Stimulated activated naive B cell treated with anti-CD40 and anti-IgM and Interleukin-4, amounts not matched to agents 10 μg/mL and 1 μg/mL and 100 μg/mL, for 72 hours (primary cell): ENCODE results near the gene SOS1.

Experiments
- ATAC-seq, 2 donors: fragments of 150-1000 bp; cut with Tn5 transposase; replicated peaks; 2 replicates each; pipeline ENCODE4 v1.10.0; 2021; ENCODE audit warnings: moderate library complexity in 1 of 2
- DNase-seq: peaks from one replicate; pipeline ENCODE4 v3.0.0; 2021
- H3K27ac Mint-ChIP-seq: one replicate; pipeline ENCODE4 v1.8.0; 2022; ENCODE audit warnings: mild to moderate bottlenecking, mixed read lengths
- H3K27me3 Mint-ChIP-seq, 2 donors: one replicate each; pipeline ENCODE4 v1.8.0; 2022; ENCODE audit warnings: mixed read lengths in 2 of 2
- H3K36me3 Mint-ChIP-seq, 2 donors: one replicate each; pipeline ENCODE4 v1.8.0; 2022; ENCODE audit warnings: mixed read lengths in 2 of 2, mild to moderate bottlenecking in 1 of 2
- H3K4me1 Mint-ChIP-seq, 2 donors: one replicate each; pipeline ENCODE4 v1.8.0; 2022; ENCODE audit warnings: mixed read lengths in 2 of 2, mild to moderate bottlenecking in 1 of 2
- H3K4me3 Mint-ChIP-seq, 2 donors: one replicate each; pipeline ENCODE4 v1.8.0; 2022; ENCODE audit warnings: mild to moderate bottlenecking in 2 of 2, mixed read lengths in 2 of 2, moderate library complexity in 1 of 2
- H3K9me3 Mint-ChIP-seq, 2 donors: one replicate each; pipeline ENCODE4 v1.8.0; 2022; ENCODE audit warnings: mixed read lengths in 2 of 2, mild to moderate bottlenecking in 1 of 2

Gene SOS1

DNA sequence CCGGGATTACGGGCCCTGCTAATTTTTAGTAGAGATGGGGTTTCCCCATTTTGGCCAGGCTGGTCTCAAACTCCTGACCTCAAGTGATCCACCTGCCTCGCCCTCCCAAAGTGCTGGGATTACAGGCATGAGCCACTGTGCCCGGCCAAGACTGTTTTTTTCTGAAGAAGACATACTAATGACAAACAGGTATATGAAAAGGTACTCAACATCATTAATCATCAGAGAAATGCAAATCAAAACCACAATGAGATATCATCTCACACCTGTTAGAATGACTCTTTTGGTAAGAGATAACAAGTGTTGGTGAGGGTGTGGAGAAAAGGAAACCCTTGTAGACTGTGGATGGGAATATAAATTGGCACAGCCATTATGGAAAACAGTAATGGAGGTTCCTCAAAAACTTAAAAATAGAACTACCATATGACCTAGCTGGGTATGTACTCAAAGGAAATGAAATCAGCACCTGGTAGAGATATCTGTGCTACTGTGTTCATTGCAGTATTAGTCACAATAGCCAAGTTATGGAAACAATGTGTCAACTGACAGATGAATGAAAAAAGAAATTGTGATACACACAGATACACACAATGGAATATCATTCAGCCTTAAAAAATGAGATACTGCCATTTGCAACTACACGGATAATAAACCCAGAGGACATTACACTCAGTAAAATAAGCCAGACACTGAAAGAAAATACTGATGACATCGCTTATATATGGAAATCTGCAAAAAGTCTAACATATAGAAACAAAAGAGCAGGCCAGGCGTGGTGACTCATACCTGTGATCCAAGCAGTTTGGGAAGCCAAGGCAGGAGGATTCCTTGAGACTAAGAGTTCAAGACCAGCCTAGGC, 20.8 kb downstream of the SOS1 start:
- Mint-ChIP-seq H3K4me3 (no peak overlapping the region), H3K4me1 (peaks cover 21 to 48% of the 10 kb centered on the region in 2 donors), H3K27me3 (no peaks in the 10 kb centered on the region), H3K9me3 (peaks cover 0 to 3% of the 10 kb centered on the region in 2 donors), H3K36me3 (peaks cover 2 to 17% of the 10 kb centered on the region in 2 donors), H3K27ac (peak overlapping the region; percentile 87)
- ATAC-seq (peak; percentile 88 to 97), DNase-seq (no peak)

DNA sequence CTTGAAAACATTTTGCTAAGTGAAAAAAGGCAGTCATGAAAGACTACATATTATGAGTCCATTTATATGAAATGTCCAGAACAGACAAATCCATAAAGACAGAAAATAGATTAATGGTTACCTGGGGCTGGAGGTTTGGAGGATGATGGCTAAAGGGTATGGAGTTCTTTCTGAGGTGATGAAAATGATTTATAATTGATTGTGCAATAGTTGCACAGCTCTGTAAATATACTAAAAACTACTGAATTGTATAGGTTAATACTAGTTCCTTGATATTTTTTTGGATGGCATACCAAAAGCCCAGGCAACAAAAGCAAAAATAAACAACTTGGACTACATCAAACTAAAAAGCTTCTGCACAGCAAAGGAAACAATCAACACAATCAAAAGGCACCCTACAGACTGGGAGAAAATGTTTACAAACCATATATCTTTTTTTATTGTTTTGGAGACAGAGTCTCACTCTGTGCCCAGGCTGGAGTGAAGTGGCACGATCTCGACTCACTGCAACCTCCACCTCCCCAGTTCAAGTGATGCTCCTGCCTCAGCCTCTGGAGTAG, 21.5 kb downstream of the SOS1 start:
- no peak for ATAC-seq
- Mint-ChIP-seq H3K27me3 (no peaks in the 10 kb centered on the region), H3K4me3 (no peak overlapping the region), H3K4me1 (peaks cover 25 to 50% of the 10 kb centered on the region in 2 donors), H3K36me3 (peaks cover 2 to 17% of the 10 kb centered on the region in 2 donors), H3K27ac (peak overlapping the region; percentile 87), H3K9me3 (peaks cover 0 to 3% of the 10 kb centered on the region in 2 donors)
- no peak for DNase-seq

DNA sequence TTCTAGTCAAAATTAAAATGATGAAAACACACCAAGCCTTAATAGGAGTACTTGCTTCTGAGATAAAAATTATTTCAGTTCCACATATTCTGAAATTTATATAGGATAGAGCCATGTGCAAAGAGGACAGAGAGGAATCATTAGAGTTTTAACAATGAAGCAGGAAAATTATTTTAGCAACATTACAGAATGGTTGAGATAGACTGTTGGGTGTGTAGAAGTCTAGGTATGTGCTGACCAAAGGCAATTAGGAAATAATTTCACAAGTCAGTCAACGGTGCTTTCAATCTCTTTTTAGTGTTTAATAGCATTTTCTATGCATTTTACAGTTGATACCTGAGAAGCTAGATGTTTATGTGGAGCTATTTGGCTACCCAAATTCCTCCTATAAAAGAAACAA, 25.2 kb downstream of the SOS1 start:
- peaks cover 31 to 49% of the 10 kb centered on the region in 2 donors for H3K4me1 Mint-ChIP-seq
- H3K36me3 Mint-ChIP-seq: peaks cover 7 to 20% of the 10 kb centered on the region in 2 donors
- no peaks in the 10 kb centered on the region for H3K9me3 Mint-ChIP-seq
- H3K27me3 Mint-ChIP-seq: no peaks in the 10 kb centered on the region
- no peak overlapping the region for H3K27ac Mint-ChIP-seq
- no peak for DNase-seq
- no peak overlapping the region for H3K4me3 Mint-ChIP-seq
- ATAC-seq: no peak

DNA sequence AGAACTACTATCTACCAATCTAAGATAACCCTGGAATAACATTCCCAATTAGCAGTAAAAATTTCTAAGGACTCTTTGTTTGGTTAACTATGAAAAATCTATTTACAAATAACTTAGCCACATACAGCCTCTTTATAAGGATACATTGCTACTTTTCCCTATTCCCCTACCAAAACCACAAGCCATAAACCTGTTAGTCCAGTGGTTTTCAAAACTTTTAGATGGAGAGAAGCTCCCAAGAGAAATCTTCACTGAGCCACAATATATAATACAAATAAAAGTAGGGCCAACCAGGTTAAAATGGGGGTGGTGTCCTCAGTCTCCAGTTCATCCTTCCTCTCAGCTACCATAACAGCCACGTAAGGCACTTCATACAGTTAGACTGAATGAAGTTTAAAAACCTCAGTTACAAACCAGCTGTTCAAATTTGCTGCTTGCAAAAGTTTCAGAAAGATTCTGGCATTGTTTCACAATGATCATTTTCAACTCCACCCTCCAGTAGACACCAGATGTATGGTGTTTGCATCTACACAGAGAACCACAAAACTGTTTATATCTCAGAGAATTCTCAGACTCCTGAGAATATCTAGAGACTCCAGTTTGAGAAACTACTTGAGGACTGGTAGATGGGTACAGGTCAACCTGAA, 26.0 kb downstream of the SOS1 start:
- ATAC-seq: peak; percentile 36
- no peak overlapping the region for H3K4me3 Mint-ChIP-seq

DNA sequence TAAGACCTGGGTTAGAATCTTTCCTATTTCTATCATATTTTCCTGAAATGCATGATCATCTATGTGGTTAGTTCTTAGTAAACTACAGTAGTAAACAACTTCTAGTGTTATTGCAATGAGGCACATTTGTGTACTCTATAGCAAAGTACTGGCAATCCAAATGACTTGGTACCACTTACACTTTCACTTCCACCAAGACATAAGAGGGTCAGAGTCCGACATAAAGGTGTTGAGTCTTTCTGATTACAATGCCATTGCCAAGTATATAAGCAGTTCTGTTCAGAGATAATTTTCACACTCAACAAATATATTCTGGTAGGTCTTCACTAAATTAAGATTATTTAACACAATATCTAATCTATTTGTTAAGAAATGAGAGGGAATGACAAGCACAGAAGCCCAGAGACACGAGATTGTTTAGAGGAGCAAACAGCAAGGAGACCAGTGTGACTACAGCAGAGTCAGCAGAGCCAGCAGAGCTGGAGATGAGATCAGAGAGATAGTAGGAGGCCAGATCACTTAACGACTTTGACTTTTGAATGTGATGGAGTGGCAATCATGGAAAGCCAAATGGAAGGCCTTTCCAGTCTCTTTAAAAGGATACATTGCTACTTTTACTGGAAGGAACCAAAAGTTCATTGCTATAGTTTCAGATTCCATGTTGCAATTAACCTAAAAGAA, 27.5 kb downstream of the SOS1 start:
- H3K4me1 Mint-ChIP-seq: peaks cover 20 to 26% of the 10 kb centered on the region in 2 donors
- H3K9me3 Mint-ChIP-seq: no peaks in the 10 kb centered on the region
- peaks cover 8 to 17% of the 10 kb centered on the region in 2 donors for H3K36me3 Mint-ChIP-seq
- ATAC-seq (peak in 1 of 2 donors; percentile 31), DNase-seq (no peak)
- H3K27ac Mint-ChIP-seq: no peak overlapping the region
- H3K4me3 Mint-ChIP-seq: no peak overlapping the region
- no peaks in the 10 kb centered on the region for H3K27me3 Mint-ChIP-seq

More for the DNA sequence above, 26.0 kb downstream of the SOS1 start:
- Mint-ChIP-seq H3K9me3 (no peaks in the 10 kb centered on the region), H3K27me3 (no peaks in the 10 kb centered on the region), H3K4me1 (peaks cover 27 to 41% of the 10 kb centered on the region in 2 donors), H3K36me3 (peaks cover 7 to 16% of the 10 kb centered on the region in 2 donors), H3K27ac (peak overlapping the region; percentile 76)
- DNase-seq: no peak

DNA sequence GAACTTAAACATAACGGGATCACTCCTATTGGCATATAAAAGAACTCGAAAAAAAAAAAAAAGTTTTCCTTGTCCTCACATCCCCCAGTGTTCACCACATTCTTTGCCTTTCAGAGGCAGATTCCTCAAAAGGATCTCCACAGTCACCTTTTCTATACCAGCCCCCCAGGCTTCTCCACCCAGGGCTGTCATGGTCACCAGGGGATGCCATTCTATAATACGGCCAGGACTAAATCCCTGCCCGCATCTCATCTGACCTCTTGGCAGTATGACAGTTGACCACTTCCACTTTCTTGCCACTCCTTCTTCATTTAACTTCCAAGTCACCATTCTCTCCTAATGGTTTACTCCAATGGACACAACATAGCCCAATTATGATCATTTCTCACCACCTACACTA, 29.3 kb downstream of the SOS1 start:
- DNase-seq (no peak), ATAC-seq (no peak)
- Mint-ChIP-seq H3K27ac (no peak overlapping the region), H3K4me3 (no peak overlapping the region), H3K4me1 (peaks cover 16 to 23% of the 10 kb centered on the region in 2 donors), H3K36me3 (peaks cover 9 to 20% of the 10 kb centered on the region in 2 donors), H3K9me3 (no peaks in the 10 kb centered on the region), H3K27me3 (no peaks in the 10 kb centered on the region)

DNA sequence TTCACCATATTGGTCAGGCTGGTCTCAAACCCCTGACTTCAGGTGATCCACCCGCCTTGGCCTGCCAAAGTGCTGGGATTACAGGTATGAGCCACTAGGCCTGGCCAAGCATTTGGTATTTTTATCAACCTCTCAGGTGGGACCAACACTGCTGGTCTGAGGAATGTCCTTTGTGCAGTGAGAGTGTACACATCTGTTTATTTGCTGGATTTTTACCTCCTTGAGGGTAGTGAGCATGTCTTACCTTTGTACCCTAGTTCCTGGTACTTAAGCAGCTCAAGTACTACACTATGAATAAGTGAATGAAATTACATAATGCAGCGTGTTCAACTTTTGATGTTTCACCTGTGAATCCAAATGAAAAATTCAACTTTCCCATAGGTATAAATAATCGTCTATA, 29.8 kb downstream of the SOS1 start:
- no peaks in the 10 kb centered on the region for H3K9me3 Mint-ChIP-seq
- ATAC-seq: no peak
- peaks cover 17 to 23% of the 10 kb centered on the region in 2 donors for H3K4me1 Mint-ChIP-seq
- no peak overlapping the region for H3K4me3 Mint-ChIP-seq
- H3K27ac Mint-ChIP-seq: no peak overlapping the region
- peaks cover 9 to 20% of the 10 kb centered on the region in 2 donors for H3K36me3 Mint-ChIP-seq
- H3K27me3 Mint-ChIP-seq: no peaks in the 10 kb centered on the region
- DNase-seq: no peak

DNA sequence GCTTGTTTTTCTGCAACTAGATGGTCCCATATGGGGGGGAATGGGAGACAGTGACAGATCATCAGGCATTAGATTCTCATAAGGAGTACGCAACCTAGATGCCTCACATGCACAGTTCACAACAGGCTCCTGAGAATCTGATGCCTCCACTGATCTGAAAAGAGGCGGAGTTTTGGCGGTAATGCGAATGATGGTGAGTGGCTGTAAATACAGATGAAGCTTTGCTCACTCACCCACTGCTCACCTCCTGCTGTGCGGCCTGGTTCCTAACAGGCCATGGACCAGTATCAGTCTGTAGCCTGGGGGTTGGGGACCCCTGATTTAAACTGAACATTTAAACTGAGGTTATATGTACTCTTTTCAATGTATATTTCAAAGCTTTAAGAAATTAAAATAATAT, 40.7 kb downstream of the SOS1 start:
- H3K27me3 Mint-ChIP-seq: no peaks in the 10 kb centered on the region
- H3K27ac Mint-ChIP-seq: no peak overlapping the region
- peaks cover 2 to 7% of the 10 kb centered on the region in 2 donors for H3K36me3 Mint-ChIP-seq
- H3K4me3 Mint-ChIP-seq: no peak overlapping the region
- ATAC-seq (no peak), DNase-seq (no peak)
- no peaks in the 10 kb centered on the region for H3K9me3 Mint-ChIP-seq
- H3K4me1 Mint-ChIP-seq: peaks cover 7 to 18% of the 10 kb centered on the region in 2 donors

DNA sequence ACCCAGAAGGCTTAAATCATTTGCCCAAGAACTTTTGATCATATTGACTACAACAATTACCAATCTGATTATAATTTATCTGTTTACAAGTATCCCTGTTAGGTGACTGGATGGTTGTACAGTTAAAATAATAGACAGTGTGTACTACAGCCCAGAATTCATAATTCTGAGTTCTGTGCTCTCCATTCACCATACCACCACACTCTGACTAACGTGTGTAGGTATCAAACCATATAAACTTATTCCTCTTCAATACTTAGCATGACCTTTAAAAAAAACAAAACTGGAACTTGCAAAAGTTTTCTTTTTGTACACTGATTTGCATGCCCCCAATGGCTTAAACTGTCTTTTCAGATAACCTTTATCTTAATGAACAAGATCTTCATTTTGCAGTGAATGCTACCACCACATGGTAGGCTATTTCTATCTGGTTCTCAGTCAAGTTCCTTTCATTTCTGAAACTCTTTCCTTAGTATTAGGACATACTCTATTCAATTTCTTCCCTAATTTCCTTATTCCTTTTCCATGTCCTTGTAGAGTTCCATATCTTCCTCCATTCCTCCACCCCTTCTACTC, 50.9 kb downstream of the SOS1 start:
- no peaks in the 10 kb centered on the region for H3K27me3 Mint-ChIP-seq
- no peak for ATAC-seq
- H3K27ac Mint-ChIP-seq: no peak overlapping the region
- H3K36me3 Mint-ChIP-seq: peaks cover 5 to 14% of the 10 kb centered on the region in 2 donors
- H3K9me3 Mint-ChIP-seq: no peaks in the 10 kb centered on the region
- H3K4me3 Mint-ChIP-seq: no peak overlapping the region
- DNase-seq: no peak
- peaks cover 19 to 21% of the 10 kb centered on the region in 2 donors for H3K4me1 Mint-ChIP-seq

DNA sequence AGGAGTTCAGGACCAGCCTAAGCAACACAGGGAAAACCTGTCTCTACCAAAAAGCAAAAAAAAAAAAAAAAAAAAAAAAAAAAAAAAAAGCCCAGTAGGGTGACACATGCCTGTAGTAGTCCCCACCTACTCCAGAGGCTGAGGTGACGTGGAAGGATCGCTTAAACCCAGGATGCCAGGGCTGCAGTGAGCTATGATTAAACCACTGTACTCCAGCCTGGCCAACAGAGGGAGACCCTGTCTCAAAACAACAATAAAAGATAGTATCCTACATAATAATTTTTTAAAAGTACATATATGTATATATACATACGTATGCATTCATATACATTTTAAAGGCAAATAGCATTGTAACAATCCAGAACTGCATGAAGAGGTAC, 51.7 kb downstream of the SOS1 start:
- Mint-ChIP-seq H3K27ac (no peak overlapping the region), H3K4me3 (no peak overlapping the region), H3K4me1 (peaks cover 15 to 16% of the 10 kb centered on the region in 2 donors), H3K36me3 (peaks cover 0 to 9% of the 10 kb centered on the region in 2 donors), H3K27me3 (no peaks in the 10 kb centered on the region), H3K9me3 (no peaks in the 10 kb centered on the region)
- no peak for DNase-seq
- no peak for ATAC-seq

DNA sequence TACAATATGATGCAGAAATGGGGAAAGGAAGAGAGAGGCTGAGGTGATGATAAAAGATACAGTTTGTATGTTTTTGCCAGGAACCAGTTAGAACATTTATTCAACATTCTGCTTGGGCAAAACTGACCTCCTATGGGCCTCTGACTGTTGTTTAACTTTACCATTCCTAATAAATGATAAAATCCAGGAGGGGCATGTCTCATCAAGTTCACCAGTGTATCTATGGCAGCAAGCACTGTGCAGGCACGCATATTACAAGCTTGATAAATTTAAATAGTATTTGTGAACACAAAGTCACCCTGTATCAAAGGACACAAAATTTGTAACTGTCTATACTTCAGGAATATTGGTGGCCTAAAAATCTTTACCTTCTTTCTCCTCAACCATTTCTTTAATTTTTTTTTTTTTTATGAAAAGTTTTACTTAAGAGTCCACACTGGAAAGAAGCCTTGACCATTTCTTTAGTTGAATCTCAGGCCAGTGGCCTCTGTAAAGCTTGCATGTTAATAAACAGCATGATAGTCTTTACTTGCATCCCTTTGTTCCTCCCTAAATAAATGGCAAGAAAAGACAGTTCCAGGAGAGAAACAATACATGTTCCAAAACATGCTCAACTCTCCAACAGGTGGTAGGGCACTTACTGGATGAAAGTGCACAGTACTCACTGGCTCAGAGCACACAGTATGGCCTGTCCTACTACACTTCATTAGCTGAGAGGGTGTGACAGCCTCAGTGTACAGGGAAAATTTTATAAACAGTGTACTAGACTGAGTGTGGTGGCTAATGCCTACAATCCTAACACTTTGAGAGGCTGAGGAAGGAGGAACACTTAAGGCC, 52.3 kb downstream of the SOS1 start:
- H3K36me3 Mint-ChIP-seq: peaks cover 0 to 9% of the 10 kb centered on the region in 2 donors
- no peak for DNase-seq
- no peaks in the 10 kb centered on the region for H3K9me3 Mint-ChIP-seq
- ATAC-seq: no peak
- no peak overlapping the region for H3K27ac Mint-ChIP-seq
- H3K4me3 Mint-ChIP-seq: no peak overlapping the region
- H3K4me1 Mint-ChIP-seq: peaks cover 15 to 21% of the 10 kb centered on the region in 2 donors
- H3K27me3 Mint-ChIP-seq: no peaks in the 10 kb centered on the region

DNA sequence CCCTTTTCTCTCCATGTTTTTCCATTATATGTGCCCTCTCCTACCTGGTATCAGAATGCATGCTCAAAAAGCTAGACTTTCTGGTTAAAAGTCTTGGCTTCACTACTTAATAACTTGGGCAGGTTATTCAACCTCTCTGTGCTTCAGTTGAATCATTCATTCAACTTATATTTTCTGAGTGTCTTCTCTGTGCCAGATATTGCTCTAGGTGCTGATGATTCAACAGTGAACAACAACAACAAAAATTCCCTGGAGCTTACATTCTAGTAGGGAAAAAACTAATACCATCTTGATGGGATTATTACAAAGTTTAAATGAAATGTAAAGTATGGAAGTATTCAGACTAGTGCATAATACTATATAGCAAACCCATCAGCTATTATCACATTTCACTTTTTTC, 55.2 kb downstream of the SOS1 start:
- peaks cover 2 to 9% of the 10 kb centered on the region in 2 donors for H3K36me3 Mint-ChIP-seq
- peak overlapping the region; percentile 11 for H3K27ac Mint-ChIP-seq
- no peak overlapping the region for H3K4me3 Mint-ChIP-seq
- H3K4me1 Mint-ChIP-seq: peaks cover 12 to 16% of the 10 kb centered on the region in 2 donors
- DNase-seq (no peak), ATAC-seq (no peak)
- no peaks in the 10 kb centered on the region for H3K9me3 Mint-ChIP-seq
- no peaks in the 10 kb centered on the region for H3K27me3 Mint-ChIP-seq

DNA sequence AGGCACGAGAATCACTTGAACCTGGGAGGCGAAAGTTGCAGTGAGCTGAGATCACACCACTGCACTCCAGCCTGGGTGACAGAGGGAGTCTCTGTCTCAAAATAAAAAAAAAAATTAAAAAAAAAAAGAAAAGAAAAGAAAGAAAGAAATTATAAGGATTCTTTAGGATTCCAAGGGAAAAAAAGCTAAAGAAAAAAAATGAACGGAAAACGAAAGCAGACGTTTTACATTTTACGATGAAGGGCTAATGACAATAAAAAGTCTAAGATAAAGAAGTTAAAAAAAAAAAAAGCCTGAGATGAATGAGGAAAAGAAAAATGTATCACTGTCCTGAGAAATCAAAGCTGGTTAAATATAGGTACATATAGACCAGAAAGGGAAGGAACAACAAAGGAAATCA, 58.5 kb downstream of the SOS1 start:
- peaks cover 2 to 9% of the 10 kb centered on the region in 2 donors for H3K36me3 Mint-ChIP-seq
- no peak overlapping the region for H3K4me3 Mint-ChIP-seq
- no peak for DNase-seq
- ATAC-seq: no peak
- no peak overlapping the region for H3K27ac Mint-ChIP-seq
- no peaks in the 10 kb centered on the region for H3K27me3 Mint-ChIP-seq
- H3K4me1 Mint-ChIP-seq: peaks cover 4 to 7% of the 10 kb centered on the region in 2 donors
- H3K9me3 Mint-ChIP-seq: no peaks in the 10 kb centered on the region
